ENCODE measurements around the gene TMEM179B.

The TMEM179B gene

DNA sequence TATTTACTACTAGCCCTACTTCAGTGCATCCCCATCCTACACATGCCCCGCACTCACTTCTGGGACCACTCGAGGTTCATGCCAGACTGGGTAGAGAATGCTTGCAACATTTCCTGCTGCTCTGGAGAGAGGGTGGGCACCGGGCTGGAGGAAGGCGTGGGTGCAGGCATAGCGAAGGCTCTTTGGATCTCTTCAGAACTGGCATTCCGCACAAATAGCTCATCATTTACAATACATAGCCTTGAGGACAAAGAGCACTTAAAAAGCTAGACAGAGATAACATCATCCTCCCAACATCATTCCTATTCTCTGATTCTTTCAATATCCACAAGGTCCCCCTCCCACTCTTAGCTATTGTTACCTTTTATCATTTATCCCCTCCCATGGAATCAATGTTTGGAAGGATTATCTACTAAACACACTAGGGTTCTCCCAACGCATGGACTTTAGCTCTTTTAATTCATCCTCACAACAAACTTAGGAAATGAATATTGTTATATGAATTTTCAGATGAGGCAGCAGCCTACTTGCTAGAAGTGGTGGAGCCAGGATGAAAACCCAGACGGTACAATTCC lies 7.1 kb downstream of the TMEM179B start:
- TF ChIP-seq ZNF70 (CRISPR knock-in tag; IDR thresholded peaks at IDR 0.05), result peak; percentile 94
- TF ChIP-seq, protein P1, sequence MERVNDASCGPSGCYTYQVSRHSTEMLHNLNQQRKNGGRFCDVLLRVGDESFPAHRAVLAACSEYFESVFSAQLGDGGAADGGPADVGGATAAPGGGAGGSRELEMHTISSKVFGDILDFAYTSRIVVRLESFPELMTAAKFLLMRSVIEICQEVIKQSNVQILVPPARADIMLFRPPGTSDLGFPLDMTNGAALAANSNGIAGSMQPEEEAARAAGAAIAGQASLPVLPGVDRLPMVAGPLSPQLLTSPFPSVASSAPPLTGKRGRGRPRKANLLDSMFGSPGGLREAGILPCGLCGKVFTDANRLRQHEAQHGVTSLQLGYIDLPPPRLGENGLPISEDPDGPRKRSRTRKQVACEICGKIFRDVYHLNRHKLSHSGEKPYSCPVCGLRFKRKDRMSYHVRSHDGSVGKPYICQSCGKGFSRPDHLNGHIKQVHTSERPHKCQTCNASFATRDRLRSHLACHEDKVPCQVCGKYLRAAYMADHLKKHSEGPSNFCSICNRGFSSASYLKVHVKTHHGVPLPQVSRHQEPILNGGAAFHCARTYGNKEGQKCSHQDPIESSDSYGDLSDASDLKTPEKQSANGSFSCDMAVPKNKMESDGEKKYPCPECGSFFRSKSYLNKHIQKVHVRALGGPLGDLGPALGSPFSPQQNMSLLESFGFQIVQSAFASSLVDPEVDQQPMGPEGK (CRISPR knock-in tag; IDR thresholded peaks at IDR 0.05; ENCODE audit: borderline replicate concordance), result no peak
- no peak for TF ChIP-seq BACH2 (CRISPR knock-in tag; IDR thresholded peaks at IDR 0.05; ENCODE audit: borderline replicate concordance)
- TF ChIP-seq ESRRG (CRISPR knock-in tag; IDR thresholded peaks at IDR 0.05), result no peak
- 0 out of 2 replicates have a peak, but pooled peaks have one; percentile 24 for TF ChIP-seq ISL1 (CRISPR knock-in tag; IDR thresholded peaks at IDR 0.05)
- TF ChIP-seq ZC3H10 (CRISPR knock-in tag; IDR thresholded peaks at IDR 0.05), result no peak
- no peak for ATAC-seq

DNA sequence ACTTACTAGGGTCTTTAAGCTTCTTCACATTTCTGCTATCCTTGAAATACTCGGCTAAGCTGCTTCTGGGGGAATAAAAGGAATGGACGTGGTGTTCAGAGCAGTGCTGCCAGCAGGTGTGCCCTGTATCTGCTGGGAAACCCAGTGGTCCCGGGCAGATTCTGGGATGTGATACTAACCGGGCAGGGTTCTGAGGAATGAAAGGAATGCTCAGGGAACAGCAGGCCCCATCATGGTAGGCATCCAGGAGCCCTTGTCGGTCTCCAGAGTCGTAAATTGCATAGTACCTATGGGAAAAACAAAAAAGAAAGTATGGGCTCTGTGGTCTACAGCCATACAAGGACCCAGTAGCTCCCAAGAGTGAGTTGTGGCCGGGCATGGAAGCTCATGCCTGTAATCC lies 9.1 kb downstream of the TMEM179B start:
- no peak for ATAC-seq
- TF ChIP-seq RARB (CRISPR knock-in tag; IDR thresholded peaks at IDR 0.05) (no peak), BACH2 (CRISPR knock-in tag; IDR thresholded peaks at IDR 0.05; ENCODE audit: borderline replicate concordance) (no peak), ARNTL (CRISPR knock-in tag; IDR thresholded peaks at IDR 0.05; ENCODE audit: borderline replicate concordance, low read depth) (no peak), ZFP30 (CRISPR knock-in tag; IDR thresholded peaks at IDR 0.05) (no peak), ZNF70 (CRISPR knock-in tag; IDR thresholded peaks at IDR 0.05) (no peak), OSR1 (CRISPR knock-in tag; IDR thresholded peaks at IDR 0.05) (no peak), PPARA (CRISPR knock-in tag; IDR thresholded peaks at IDR 0.05; ENCODE audit: borderline replicate concordance) (no peak), GLIS3 (CRISPR knock-in tag; IDR thresholded peaks at IDR 0.05) (no peak), CSDC2 (CRISPR knock-in tag; IDR thresholded peaks at IDR 0.05) (no peak)
- TF ChIP-seq, protein P1 (CRISPR knock-in tag; IDR thresholded peaks at IDR 0.05; ENCODE audit: borderline replicate concordance), result no peak
- TF ChIP-seq, protein P2, sequence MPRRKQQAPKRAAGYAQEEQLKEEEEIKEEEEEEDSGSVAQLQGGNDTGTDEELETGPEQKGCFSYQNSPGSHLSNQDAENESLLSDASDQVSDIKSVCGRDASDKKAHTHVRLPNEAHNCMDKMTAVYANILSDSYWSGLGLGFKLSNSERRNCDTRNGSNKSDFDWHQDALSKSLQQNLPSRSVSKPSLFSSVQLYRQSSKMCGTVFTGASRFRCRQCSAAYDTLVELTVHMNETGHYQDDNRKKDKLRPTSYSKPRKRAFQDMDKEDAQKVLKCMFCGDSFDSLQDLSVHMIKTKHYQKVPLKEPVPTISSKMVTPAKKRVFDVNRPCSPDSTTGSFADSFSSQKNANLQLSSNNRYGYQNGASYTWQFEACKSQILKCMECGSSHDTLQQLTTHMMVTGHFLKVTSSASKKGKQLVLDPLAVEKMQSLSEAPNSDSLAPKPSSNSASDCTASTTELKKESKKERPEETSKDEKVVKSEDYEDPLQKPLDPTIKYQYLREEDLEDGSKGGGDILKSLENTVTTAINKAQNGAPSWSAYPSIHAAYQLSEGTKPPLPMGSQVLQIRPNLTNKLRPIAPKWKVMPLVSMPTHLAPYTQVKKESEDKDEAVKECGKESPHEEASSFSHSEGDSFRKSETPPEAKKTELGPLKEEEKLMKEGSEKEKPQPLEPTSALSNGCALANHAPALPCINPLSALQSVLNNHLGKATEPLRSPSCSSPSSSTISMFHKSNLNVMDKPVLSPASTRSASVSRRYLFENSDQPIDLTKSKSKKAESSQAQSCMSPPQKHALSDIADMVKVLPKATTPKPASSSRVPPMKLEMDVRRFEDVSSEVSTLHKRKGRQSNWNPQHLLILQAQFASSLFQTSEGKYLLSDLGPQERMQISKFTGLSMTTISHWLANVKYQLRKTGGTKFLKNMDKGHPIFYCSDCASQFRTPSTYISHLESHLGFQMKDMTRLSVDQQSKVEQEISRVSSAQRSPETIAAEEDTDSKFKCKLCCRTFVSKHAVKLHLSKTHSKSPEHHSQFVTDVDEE (CRISPR knock-in tag; IDR thresholded peaks at IDR 0.05), result no peak
- TF ChIP-seq, protein P3, sequence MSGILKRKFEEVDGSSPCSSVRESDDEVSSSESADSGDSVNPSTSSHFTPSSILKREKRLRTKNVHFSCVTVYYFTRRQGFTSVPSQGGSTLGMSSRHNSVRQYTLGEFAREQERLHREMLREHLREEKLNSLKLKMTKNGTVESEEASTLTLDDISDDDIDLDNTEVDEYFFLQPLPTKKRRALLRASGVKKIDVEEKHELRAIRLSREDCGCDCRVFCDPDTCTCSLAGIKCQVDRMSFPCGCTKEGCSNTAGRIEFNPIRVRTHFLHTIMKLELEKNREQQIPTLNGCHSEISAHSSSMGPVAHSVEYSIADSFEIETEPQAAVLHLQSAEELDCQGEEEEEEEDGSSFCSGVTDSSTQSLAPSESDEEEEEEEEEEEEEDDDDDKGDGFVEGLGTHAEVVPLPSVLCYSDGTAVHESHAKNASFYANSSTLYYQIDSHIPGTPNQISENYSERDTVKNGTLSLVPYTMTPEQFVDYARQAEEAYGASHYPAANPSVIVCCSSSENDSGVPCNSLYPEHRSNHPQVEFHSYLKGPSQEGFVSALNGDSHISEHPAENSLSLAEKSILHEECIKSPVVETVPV (CRISPR knock-in tag; IDR thresholded peaks at IDR 0.05), result no peak
- TF ChIP-seq, protein P4, sequence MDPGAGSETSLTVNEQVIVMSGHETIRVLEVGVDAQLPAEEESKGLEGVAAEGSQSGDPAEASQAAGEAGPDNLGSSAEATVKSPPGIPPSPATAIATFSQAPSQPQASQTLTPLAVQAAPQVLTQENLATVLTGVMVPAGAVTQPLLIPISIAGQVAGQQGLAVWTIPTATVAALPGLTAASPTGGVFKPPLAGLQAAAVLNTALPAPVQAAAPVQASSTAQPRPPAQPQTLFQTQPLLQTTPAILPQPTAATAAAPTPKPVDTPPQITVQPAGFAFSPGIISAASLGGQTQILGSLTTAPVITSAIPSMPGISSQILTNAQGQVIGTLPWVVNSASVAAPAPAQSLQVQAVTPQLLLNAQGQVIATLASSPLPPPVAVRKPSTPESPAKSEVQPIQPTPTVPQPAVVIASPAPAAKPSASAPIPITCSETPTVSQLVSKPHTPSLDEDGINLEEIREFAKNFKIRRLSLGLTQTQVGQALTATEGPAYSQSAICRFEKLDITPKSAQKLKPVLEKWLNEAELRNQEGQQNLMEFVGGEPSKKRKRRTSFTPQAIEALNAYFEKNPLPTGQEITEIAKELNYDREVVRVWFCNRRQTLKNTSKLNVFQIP (CRISPR knock-in tag; IDR thresholded peaks at IDR 0.05; ENCODE audit: borderline replicate concordance, low read depth), result no peak

DNA sequence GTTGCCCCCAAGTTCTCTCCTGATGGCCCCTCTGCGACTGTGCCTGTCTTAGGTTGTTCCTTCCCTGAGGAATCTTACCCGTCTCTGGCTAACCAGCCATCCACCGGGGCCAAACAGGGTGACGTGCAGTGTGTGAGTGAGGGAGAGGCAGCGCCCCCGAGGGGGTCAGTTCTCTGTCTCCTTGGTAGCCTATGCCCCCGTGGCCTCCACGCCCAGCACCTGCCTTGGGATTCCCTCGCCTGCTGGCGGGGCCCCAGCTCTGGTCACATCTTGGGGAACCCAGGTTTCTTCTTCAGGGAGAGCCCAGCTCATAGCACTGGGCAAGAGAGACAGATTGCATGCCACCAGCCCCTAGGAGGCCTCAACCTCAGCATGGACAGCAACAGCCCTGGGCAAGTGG lies 12.3 kb downstream of the TMEM179B start:
- ATAC-seq, result no peak
- TF ChIP-seq, protein P3 (CRISPR knock-in tag; IDR thresholded peaks at IDR 0.05), result no peak
- TF ChIP-seq ESRRG (CRISPR knock-in tag; IDR thresholded peaks at IDR 0.05) (no peak), RARB (CRISPR knock-in tag; IDR thresholded peaks at IDR 0.05) (no peak), ZFP30 (CRISPR knock-in tag; IDR thresholded peaks at IDR 0.05) (no peak), OSR1 (CRISPR knock-in tag; IDR thresholded peaks at IDR 0.05) (no peak), PPARA (CRISPR knock-in tag; IDR thresholded peaks at IDR 0.05; ENCODE audit: borderline replicate concordance) (no peak), ZNF70 (CRISPR knock-in tag; IDR thresholded peaks at IDR 0.05) (no peak), TCF4 (CRISPR knock-in tag; IDR thresholded peaks at IDR 0.05; ENCODE audit: borderline replicate concordance) (no peak)
- TF ChIP-seq, protein P5, sequence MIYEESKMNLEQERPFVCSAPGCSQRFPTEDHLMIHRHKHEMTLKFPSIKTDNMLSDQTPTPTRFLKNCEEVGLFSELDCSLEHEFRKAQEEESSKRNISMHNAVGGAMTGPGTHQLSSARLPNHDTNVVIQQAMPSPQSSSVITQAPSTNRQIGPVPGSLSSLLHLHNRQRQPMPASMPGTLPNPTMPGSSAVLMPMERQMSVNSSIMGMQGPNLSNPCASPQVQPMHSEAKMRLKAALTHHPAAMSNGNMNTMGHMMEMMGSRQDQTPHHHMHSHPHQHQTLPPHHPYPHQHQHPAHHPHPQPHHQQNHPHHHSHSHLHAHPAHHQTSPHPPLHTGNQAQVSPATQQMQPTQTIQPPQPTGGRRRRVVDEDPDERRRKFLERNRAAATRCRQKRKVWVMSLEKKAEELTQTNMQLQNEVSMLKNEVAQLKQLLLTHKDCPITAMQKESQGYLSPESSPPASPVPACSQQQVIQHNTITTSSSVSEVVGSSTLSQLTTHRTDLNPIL (CRISPR knock-in tag; IDR thresholded peaks at IDR 0.05; ENCODE audit: low read depth), result no peak

Data from SK-N-SH treated with all-trans-retinoic acid at 6 μM for 48 hours (cell line).